AG04449 (cell line): ENCODE measurements around the gene RPS28.

ENCODE experiments used
- CTCF ChIA-PET: fragments of 350-600 bp; formaldehyde crosslinking; extraction: SDS; loops from one replicate; lab custom pipeline; 2021; ENCODE audit warnings: antibody characterized with exemption; lab: Yijun Ruan, JAX
- POLR2A ChIA-PET: fragments of 400-600, 350-600 bp; formaldehyde crosslinking; extraction: SDS; loops from one replicate; lab custom pipeline; 2020; ENCODE audit warnings: antibody characterized with exemption, inconsistent platforms; lab: Yijun Ruan, JAX
- DNase-seq: peaks from one replicate; pipeline ENCODE4 v3.0.0-alpha.2; 2010; ENCODE audit warnings: low read depth, low spot score
- H3K4me3 ChIP-seq: 2 replicates; pipeline ENCODE4 v1.5.1; 2011; ENCODE audit warnings: low read depth, mild to moderate bottlenecking, control low read depth, low read length
- TF ChIP-seq, protein P1 (sequence below): IDR thresholded peaks from one replicate; pipeline ENCODE4 v1.5.1; 2011; ENCODE audit warnings: mild to moderate bottlenecking, moderate library complexity, low read length, control low read depth, inconsistent platforms; ENCODE audit not compliant: insufficient read depth; ENCODE audit errors: missing control alignments

RPS28 gene

DNA sequence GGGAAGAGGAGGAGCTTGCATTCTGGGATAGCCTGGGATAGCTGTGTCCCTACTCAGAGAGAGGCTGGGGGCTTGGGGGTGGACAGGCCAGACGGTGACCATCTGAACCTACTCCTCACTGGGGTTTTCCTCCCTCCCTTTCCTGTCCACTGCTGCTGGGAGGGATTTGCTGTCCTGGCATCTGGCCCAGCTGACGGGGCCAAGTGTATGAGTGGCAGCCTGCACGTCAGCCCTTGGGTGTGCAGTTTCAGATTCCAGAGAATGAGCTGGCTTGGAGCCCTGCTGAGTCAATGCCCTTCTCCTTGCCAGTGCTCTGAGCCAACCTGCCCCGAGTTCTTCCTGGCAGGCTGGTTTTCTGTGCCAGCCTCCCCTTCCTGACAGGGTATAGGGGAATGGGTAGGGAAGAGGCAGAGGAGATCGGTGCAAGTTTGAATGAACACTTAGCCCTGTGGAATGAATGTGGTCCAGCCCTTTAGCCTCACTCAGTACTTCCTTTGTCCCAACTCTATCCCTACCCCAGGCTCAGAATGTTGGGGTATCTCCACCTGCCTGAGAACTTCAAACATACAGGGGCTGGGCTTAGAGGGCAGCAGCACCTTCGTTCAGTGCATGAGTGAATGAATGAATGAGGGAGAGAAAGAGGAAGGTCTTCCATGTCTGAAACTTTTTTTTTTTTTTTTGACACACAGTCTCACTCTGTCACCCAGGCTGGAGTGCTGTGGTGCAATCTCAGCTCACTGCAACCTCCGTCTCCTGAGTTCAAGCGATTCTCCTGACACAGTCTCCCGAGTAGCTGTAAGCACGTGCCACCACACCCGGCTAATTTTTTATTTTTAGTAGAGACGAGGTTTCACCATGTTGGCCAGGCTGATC lies 40.9 kb downstream of the RPS28 start:
- TF ChIP-seq, protein P1, sequence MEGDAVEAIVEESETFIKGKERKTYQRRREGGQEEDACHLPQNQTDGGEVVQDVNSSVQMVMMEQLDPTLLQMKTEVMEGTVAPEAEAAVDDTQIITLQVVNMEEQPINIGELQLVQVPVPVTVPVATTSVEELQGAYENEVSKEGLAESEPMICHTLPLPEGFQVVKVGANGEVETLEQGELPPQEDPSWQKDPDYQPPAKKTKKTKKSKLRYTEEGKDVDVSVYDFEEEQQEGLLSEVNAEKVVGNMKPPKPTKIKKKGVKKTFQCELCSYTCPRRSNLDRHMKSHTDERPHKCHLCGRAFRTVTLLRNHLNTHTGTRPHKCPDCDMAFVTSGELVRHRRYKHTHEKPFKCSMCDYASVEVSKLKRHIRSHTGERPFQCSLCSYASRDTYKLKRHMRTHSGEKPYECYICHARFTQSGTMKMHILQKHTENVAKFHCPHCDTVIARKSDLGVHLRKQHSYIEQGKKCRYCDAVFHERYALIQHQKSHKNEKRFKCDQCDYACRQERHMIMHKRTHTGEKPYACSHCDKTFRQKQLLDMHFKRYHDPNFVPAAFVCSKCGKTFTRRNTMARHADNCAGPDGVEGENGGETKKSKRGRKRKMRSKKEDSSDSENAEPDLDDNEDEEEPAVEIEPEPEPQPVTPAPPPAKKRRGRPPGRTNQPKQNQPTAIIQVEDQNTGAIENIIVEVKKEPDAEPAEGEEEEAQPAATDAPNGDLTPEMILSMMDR = no peak
- CTCF ChIA-PET = interaction anchor here (0.9 to 9.3 kb wide), 11 partner anchors 9 to 217 kb away, joined by 3 to 89 read pairs (median 5); partner anchors contain the start of genes KANK3, MARCHF2 and RAB11B
- no peak overlapping the region for H3K4me3 ChIP-seq
- DNase-seq = peak; percentile 94
- POLR2A ChIA-PET = interaction anchor here (0.5 to 2.1 kb wide), 2 partner anchors 36 to 151 kb away, joined by 4 to 8 read pairs; partner anchors contain the start of gene ZNF414

DNA sequence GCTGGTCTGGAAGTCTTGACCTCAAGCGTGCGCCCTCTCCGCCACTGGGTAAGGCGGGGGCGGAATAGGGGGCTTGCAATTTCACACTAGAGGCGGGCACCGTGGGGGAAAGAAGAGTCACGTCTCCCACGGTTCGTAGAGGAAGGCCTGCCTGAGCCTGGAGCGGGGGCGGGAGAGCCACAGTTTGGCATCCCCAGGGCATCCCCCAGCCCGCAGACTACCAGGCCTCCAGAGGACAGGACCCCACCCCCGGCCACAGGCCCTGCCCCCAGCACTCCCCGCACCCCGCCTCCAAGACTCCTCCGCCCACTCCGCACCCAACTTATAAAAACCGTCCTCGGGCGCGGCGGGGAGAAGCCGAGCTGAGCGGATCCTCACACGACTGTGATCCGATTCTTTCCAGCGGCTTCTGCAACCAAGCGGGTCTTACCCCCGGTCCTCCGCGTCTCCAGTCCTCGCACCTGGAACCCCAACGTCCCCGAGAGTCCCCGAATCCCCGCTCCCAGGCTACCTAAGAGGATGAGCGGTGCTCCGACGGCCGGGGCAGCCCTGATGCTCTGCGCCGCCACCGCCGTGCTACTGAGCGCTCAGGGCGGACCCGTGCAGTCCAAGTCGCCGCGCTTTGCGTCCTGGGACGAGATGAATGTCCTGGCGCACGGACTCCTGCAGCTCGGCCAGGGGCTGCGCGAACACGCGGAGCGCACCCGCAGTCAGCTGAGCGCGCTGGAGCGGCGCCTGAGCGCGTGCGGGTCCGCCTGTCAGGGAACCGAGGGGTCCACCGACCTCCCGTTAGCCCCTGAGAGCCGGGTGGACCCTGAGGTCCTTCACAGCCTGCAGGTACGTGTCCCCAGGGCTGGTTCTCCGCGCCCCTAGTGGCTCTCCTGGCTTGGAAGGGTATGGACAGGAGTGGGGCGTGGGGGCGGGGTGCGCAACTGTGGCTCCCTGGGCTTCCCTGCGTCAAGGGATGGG lies 42.8 kb downstream of the RPS28 start, which contains the start of gene ANGPTL4:
ANGPTL4 (plus strand) TSS at position 353 of the 969 bp plus-strand sequence; CDS start at position 520, 167 bp downstream.
- DNase-seq = no peak
- H3K4me3 ChIP-seq = peak within 1 kb of the TSS; percentile 58
- ChIA-PET POLR2A (interaction anchor here (0.6 to 5.2 kb wide), 9 partner anchors 9 to 205 kb away, joined by 3 to 33 read pairs (median 4); partner anchors contain the start of genes RAB11B and ZNF414), CTCF (interaction anchor here (0.7 to 9.3 kb wide), 7 partner anchors 11 to 158 kb away, joined by 3 to 89 read pairs (median 6); partner anchors contain the start of genes MARCHF2 and RAB11B)
- TF ChIP-seq, protein P1 = peak; percentile 23

DNA sequence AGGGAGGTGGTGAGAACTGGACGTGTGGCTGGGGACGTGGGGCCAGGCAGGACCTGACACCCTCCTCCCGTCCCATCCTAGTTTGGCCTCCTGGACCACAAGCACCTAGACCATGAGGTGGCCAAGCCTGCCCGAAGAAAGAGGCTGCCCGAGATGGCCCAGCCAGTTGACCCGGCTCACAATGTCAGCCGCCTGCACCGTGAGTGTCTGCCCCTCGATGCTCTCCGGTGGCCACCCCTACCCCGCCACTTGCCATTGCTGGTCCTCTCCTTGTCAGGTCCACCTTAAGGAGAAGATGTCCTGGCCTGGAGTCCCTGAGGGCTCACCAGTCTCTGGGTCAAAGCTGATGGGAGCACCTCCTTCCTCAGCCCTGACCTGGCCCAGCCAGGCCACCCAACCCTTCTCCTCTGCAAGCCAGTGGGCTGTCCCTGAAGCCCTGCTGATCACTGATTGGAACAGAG lies 44.9 kb downstream of the RPS28 start:
- CTCF ChIA-PET = interaction anchor here (1.2 to 9.3 kb wide), 2 partner anchors 13 to 140 kb away, joined by 3 to 89 read pairs; no protein-coding TSS in a partner anchor
- DNase-seq = no peak
- TF ChIP-seq, protein P1 = no peak
- POLR2A ChIA-PET = interaction anchor here (1.9 to 5.2 kb wide), 2 partner anchors 11 to 24 kb away, joined by 4 to 33 read pairs; partner anchors contain the start of gene RAB11B
- no peak overlapping the region for H3K4me3 ChIP-seq

DNA sequence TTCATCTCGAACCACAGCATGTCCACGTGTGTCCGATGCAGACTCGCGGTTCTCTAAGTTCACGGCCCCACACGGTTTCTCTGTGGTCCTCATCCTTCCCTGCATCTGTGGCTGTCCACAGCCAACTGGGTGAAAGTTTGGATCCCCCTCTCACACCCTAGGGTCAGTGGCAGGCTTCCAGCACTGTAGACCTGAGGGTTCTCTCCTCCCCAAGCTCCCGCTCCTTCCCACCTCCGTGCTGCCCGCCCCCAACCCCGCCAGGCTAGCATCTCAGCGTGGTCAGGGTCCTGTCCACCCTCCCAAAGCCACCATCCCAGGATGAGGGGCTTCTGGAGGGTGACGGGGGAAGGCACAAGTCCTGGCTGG lies 45.6 kb downstream of the RPS28 start:
- no peak for DNase-seq
- TF ChIP-seq, protein P1 = no peak
- POLR2A ChIA-PET = interaction anchor here (0.9 to 5.2 kb wide), 4 partner anchors 10 to 147 kb away, joined by 3 to 33 read pairs (median 4); partner anchors contain the start of genes RAB11B and ZNF414
- CTCF ChIA-PET = interaction anchor here (1.2 to 9.3 kb wide), 4 partner anchors 14 to 214 kb away, joined by 3 to 89 read pairs (median 6); partner anchors contain the start of gene MARCHF2
- H3K4me3 ChIP-seq = peak overlapping the region; percentile 20

DNA sequence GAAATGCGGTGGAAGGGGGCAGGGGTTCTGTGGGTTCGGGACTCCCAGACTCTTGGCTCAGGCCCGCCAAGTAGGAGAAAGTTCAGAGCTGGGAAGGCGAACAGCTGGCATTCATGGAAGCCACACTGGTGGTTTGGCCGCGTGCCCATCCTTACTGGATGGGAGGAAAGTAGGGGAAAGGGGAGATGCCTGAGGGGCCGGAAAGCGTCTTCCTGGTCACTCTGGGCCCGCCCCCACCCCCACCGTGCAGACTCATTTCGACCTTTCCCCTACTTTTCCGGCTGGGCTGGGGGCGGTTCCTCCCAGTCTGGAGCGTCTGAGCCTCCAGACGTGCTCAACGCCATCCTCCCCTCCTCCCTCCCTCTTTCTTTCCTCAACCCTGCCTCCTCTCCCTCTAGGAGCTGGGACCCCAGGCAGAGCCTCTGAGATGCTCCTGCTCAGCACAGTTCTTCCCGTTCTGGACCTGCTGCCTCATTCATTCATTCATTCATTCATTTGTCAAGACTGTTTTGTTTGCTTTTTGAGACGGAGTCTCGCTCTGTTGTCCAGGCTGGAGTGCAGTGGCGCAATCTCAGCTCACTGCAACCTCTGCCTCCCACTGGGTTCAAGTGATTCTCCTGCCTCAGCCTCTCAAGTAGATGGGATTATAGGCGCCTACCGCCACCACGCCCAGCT lies 46.2 kb downstream of the RPS28 start:
- peak overlapping the region; percentile 20 for H3K4me3 ChIP-seq
- POLR2A ChIA-PET = interaction anchor here (0.7 to 5.2 kb wide), 6 partner anchors 11 to 146 kb away, joined by 3 to 33 read pairs (median 4); partner anchors contain the start of genes RAB11B, RPS28 and ZNF414
- TF ChIP-seq, protein P1 = no peak
- CTCF ChIA-PET = interaction anchor here (0.6 to 9.3 kb wide), 7 partner anchors 14 to 213 kb away, joined by 3 to 89 read pairs (median 3); partner anchors contain the start of gene MARCHF2
- DNase-seq = peak; percentile 89
